ENCODE results near the gene PPFIA4.

The PPFIA4 gene

GRCh38 chr1:203056012-203056411 lies 29.7 kb downstream of the PPFIA4 start:
- DNase-seq (ENCODE audit: extremely low read depth in 1 of 2, low read depth in 1 of 2): no peak

DNA sequence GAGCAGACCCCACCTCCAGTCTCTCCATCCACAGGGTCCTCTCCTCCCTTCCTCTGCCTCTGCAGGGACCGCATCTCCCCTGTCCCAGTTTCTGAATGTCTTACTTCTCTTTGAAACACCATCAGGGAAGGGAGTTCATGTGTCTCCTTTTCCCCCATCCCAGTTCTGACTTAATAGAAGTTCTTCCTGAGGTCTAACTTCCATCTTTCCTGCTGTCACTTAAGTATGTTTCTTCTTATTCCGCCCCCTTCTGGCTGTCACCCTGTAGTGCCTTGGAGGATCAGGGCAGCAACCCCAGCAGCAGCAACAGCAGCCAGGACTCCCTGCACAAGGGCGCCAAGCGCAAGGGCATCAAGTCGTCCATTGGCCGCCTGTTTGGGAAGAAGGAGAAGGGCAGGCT lies 30.2 kb downstream of the PPFIA4 start:
- no peak for DNase-seq (ENCODE audit: extremely low read depth in 1 of 2, low read depth in 1 of 2)

DNA sequence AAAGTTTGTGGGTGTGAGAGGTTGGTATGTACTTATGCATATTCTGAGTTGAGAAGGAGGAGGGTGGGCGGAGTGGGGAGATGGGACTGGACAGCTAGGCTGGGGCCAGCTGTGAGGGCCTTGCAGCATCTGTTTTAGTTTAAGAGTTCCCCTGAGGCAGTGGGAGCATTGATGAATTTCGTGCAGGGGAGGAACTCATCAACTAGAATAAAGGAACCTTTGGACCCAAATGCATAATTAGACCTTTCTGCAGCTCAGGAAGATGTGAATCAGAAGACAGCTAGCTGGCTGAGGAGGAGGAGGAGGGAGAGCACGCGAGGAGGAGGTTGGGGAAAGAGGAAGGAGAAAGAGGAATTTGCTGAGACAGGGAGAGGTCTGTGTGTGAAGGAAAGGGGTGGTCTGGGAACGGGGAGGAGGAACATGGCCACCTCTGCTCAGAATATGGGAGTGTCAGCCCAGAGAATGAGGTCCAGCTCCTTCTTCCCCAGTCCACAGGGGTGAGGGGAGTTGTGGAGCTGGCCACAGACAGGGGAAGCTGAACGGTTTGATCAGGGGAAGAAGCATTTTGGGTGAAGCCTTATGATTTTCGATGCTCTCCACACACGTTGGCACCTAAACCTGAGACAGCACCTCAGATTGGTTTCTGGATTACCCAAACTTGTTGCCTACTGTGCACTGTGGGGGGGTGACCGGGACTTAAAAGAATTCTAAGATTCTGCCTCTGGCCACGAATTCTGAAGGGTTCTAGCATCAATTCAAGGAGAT lies 31.8 kb downstream of the PPFIA4 start:
- DNase-seq (ENCODE audit: extremely low read depth in 1 of 2, low read depth in 1 of 2): no peak

DNA sequence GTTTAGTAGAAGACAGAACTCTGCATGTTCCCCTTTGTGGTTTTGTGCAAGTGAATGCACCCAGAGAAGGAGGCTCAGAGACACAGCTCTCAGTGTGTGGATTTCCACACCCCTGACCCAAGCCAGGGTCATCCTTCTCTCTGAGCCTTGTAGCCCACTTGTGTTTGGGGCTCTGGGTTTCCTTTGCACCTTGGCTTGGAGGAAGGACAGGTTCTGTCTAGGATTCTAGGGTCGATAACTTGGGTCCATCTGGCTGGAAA lies 32.3 kb downstream of the PPFIA4 start:
- no peak for DNase-seq (ENCODE audit: extremely low read depth in 1 of 2, low read depth in 1 of 2)

DNA sequence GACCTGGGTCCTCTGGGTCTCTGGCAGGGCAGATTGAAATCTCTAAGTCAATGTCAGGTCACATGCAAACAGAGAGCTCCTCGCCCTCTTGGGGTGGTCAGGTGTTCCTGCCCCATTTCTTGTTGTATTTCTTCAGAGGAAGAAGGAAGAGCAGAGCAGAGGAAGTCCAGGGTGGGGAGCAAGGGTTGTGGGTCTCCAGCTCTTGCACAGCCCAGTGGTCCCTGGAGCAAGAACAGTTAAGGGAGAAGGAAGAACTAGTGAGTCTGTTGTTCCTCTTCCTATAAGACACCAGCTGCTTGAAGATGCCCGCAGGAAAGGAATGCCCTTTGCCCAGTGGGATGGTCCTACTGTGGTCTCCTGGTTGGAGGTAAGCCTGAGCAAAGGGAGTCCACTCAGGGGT lies 33.2 kb downstream of the PPFIA4 start:
- DNase-seq (ENCODE audit: extremely low read depth in 1 of 2, low read depth in 1 of 2): no peak

GRCh38 chr1:203060115-203060514 lies 33.8 kb downstream of the PPFIA4 start:
- DNase-seq (ENCODE audit: extremely low read depth in 1 of 2, low read depth in 1 of 2): no peak

GRCh38 chr1:203063287-203063686 lies 37.0 kb downstream of the PPFIA4 start:
- DNase-seq (ENCODE audit: extremely low read depth in 1 of 2, low read depth in 1 of 2): no peak

DNA sequence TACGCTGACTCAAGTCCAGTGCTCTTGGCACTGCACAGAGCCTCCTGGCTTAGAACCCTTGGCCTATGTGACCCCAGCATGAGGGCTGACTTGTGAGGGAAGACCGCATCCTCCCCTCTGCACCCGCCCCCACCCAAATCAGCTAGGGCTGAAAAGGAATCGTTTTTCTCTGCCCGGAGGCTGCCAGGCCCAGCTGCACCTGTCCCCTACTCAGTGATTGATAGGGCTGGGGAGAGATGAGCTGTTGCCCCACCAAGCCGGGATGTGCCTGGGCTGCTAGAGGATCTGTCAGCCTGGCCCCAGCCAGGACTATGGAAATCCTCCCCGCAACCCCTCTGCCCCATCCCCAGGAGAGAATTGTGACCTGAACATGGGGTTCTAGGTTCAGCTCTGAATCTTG lies 38.9 kb downstream of the PPFIA4 start:
- no peak for DNase-seq (ENCODE audit: extremely low read depth in 1 of 2, low read depth in 1 of 2)

- DNase-seq (ENCODE audit: extremely low read depth in 1 of 2, low read depth in 1 of 2): no peak
Observed at GRCh38 chr1:203065986-203066385, 39.7 kb downstream of the PPFIA4 start.

DNA sequence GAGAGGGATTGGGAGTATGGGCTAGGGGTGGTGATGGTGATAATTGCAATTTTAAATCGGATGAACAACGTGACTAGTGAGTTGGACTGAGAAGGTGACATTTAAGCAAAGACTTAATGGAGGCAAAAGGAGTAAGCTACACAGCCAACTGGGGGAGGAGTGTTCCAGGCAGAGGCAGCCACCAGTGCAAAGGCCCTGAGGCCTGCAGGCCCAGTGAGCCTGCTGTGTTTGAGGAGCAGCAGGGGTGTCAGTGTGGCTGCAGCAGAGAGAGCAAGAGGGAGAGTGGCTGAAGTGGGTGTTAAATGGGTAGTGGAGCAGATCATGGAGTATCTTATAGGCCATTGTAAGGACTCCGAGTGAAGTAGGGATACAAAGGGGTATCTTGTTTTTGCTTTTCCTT lies 40.7 kb downstream of the PPFIA4 start:
- DNase-seq (ENCODE audit: extremely low read depth in 1 of 2, low read depth in 1 of 2): no peak

GRCh38 chr1:203069030-203069747 lies 42.9 kb downstream of the PPFIA4 start:
- DNase-seq (ENCODE audit: extremely low read depth in 1 of 2, low read depth in 1 of 2): no peak

DNA sequence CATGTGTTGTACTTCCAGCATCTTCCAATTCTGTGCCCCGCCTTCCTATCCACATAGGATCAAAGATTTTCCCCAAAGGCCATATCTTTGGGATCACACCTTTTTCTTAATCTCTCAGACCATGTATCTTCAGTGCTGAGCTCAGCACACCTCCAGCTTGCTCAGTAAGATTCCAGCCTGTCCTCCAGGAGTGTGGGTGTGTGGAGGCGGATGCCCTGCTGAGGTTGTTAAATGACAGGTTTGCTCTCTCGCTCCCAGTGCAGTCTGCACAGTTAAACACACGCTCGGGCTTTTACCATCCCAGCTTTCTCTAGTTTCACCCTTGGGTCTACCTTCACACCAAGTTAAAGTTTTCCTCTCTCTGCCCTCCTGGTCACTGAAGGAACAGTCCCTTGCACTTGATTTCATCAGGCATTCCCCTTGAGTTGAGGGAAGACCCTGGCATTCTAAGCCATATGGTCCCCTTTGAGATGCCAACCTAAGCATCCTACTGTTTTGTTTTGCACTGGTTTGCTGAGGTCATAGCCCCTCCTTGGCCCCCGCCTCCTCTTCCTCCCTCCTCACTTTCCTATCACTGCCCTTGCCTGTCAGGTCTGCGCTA lies 45.8 kb downstream of the PPFIA4 start:
- no peak for DNase-seq (ENCODE audit: extremely low read depth in 1 of 2, low read depth in 1 of 2)

DNA sequence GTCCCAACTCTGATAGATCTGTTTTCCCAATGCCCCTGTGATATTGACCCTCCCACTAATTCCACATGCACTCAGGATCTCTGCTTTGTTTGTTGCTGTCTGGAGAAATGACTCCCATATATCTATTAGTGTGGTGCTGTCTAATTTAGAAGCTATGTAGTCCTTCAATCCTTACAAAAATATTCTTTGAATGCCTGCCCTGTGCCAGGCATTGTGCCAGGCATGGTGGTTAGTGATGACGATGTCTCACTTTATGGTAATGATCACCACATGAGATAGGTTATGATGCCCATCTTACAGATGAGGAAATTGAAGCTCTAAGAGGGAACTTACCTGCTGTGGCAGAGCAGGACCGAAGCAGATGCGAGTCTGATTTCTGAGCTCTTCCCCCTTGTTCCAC lies 46.6 kb downstream of the PPFIA4 start:
- no peak for DNase-seq (ENCODE audit: extremely low read depth in 1 of 2, low read depth in 1 of 2)

DNA sequence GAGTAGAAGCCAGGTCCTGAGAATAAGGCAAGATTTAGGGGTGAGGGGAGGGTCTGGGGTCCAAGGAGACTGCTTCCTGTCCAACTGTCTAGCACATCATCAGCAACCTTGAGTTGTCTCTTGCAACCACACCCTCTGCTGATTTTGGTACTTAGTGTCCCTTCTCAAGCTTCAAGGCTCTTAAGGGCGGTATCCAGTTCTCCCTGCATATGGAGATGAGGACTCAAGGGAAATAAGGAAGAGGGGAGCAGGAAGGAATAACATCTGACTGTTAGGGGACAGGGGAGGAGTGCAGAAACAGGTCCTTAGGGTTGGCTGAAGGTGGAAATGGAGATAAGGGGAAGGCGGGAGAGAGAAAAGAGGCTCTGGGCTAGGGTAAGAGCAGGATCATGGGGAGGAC lies 47.2 kb downstream of the PPFIA4 start:
- DNase-seq (ENCODE audit: extremely low read depth in 1 of 2, low read depth in 1 of 2): no peak

DNA sequence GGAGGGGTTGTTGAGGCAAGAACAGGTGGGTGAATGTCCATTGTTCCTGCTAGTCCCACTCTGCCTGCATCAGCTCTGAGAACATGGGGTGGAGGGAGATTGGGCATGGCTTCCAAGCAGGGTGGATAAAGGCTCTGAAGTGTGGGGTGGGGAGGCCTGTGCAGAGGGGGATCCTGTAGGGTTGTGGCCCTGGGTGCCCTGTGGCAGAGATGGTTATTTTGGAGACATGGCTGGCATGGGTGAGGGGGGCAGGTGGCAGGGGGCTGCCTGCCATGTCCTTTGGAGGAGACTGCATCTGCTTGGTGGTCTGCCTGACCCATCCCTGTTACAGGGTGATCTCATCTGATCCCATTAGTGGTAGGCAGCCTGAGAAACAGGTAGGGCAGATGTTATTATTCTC lies 48.3 kb downstream of the PPFIA4 start:
- no peak for DNase-seq (ENCODE audit: extremely low read depth in 1 of 2, low read depth in 1 of 2)

DNA sequence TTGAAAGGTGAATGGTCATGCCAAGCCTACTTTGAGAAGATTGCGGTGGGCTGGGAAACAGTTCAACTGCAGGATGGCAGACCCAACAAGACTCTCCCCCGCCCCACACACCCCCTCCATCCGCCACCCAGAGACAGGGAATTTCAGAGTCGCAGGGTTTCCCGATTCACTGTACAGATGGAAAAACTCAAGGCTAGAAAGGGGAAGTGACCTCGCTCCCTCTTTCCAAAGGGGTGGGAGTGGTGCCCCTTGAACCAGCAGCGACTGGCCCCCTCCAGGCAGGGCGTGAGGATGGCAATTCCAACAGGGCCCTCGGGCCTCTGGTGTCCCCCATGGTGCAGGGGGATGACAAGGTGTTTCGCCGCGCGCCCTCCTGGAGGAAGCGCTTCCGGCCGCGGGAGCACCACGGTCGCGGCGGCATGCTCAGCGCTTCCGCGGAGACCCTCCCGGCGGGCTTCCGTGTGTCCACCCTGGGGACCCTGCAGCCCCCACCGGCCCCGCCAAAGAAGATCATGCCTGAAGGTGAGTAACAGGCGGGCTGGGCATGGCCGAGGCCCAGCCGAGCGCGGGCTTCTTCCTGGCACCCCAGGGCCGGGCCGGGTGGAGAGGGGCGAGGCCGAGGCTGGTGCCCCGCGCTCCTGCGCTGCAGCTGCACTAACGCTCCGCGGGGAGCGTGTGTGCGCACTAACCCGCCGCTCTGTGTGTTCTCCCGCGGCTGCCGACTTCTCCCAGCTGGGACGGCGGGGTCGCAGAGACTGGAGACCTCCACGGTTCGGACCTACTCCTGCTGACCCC lies 49.1 kb downstream of the PPFIA4 start:
- DNase-seq (ENCODE audit: extremely low read depth in 1 of 2, low read depth in 1 of 2): no peak

GRCh38 chr1:203076031-203076511 lies 49.8 kb downstream of the PPFIA4 start:
- no peak for DNase-seq (ENCODE audit: extremely low read depth in 1 of 2, low read depth in 1 of 2)

DNA sequence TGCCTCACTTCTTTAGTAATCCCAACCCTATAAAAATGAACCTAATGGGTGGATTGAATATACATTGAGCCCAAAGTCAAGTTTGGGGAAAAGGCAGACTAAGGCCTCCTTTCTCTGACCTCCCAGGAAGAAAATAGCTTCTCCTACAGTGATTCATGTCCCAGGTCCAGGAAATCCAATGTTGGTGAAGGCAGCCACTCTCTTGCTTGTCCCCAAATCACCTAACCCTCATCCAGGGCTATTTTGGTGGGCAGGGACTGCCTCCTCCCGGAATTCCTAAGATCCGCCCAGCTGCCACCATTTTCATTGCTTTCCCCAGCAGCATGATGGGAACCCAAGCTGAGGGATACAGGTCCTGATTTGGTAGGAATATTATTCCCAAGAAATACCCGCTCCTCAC lies 51.1 kb downstream of the PPFIA4 start:
- no peak for DNase-seq (ENCODE audit: extremely low read depth in 1 of 2, low read depth in 1 of 2)

DNA sequence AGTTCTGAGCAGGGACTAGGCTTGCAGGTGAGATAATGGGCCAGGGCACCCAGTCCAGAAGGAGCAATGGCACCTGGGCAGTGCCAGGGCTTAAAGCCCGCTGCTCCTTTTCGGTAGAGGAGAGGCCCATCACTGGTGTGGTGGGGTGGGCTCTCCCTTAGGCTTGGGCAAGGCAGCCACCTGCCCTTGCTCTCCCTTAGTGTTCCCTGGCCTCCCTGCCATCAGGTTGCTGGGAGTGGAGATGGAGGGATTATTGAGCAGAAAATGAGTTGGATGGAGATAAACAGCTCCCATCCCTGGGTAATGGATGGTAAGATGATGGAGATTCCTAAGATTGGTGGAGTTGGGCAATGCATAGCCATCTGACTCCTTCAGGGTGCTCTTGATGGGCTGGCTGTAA lies 51.7 kb downstream of the PPFIA4 start:
- no peak for DNase-seq (ENCODE audit: extremely low read depth in 1 of 2, low read depth in 1 of 2)

GRCh38 chr1:203078478-203078877 lies 52.2 kb downstream of the PPFIA4 start:
- DNase-seq (ENCODE audit: extremely low read depth in 1 of 2, low read depth in 1 of 2): no peak

GRCh38 chr1:203080456-203080855 lies 54.2 kb downstream of the PPFIA4 start:
- no peak for DNase-seq (ENCODE audit: extremely low read depth in 1 of 2, low read depth in 1 of 2)

Measured in activated CD8-positive, alpha-beta memory T cell treated with anti-CD3 and anti-CD28 coated beads for 1 hour (primary cell).